Body of pancreas (tissue), 4 donors: ENCODE results near the gene TSEN2. TPM values are rescaled to one million over a fixed set of nuclear protein-coding genes. Genes with fewer than 3 reads are reported as not detected.

Experiments used
- ATAC-seq: fragments of 150-250 bp; one replicate; pipeline ENCODE4 v1.9.1; 2016
- DNase-seq, 4 donors: peaks; one replicate each; pipeline ENCODE4 v3.0.0-alpha.2; 2019
- H3K27ac ChIP-seq, 4 donors: fragments of 200-600 bp; sonication (generic); 1 replicate in 3 of 4; 2 replicates in 1 of 4; pipeline versions ENCODE4 v1.5.1 to v1.6.1; 2016 to 2019; ENCODE audit warnings: mild to moderate bottlenecking in 1 of 4, mixed read lengths in 1 of 4, moderate library complexity in 1 of 4
- H3K27me3 ChIP-seq, 2 donors: fragments of 200-600 bp; sonication (generic); one replicate each; pipeline ENCODE4 v1.6.0; 2016; ENCODE audit warnings: mild to moderate bottlenecking in 1 of 2
- H3K36me3 ChIP-seq, 2 donors: fragments of 200-600 bp; sonication (generic); replicated peaks in 1 of 2; 2 replicates each; pipeline ENCODE4 v1.5.1; 2016; ENCODE audit warnings: low read depth in 2 of 2; ENCODE audit not compliant: insufficient read depth in 1 of 2
- H3K4me1 ChIP-seq: fragments of 200-600 bp; sonication (generic); one replicate; pipeline ENCODE4 v1.6.0; 2016
- H3K4me3 ChIP-seq, 2 donors: fragments of 200-600 bp; sonication (generic); 1 replicate in 1 of 2; 2 replicates in 1 of 2; pipeline ENCODE4 v1.5.1; 2016 to 2019
- H3K9me3 ChIP-seq, 3 donors: fragments of 200-600 bp; sonication (generic); 1 replicate in 2 of 3; 2 replicates in 1 of 3; pipeline ENCODE4 v1.5.1; 2016
- CTCF ChIP-seq, 7 experiments: fragments of 450-650 bp in 4 of 7; fragments of 200-600 bp in 3 of 7; sonication (generic) in 3 of 7; IDR thresholded peaks; one replicate each; pipeline ENCODE4 v1.5.1; 2016 to 2019; ENCODE audit warnings: antibody characterized with exemption in 7 of 7
- POLR2A ChIP-seq, 3 donors: fragments of 450-650 bp; IDR thresholded peaks; one replicate each; pipeline ENCODE4 v1.6.1; 2016; ENCODE audit warnings: antibody characterized with exemption in 3 of 3, mild to moderate bottlenecking in 2 of 3
- WGBS, 2 donors: methylation state at CpG; one replicate each; pipeline ENCODE4 v1.1.5; 2017; 5-methylcytosine and 5-hydroxymethylcytosine counted together
- intact Hi-C: fragments of 100-400 bp; cut with DNase I; formaldehyde crosslinking; loops from one replicate; pipeline ENCODE4 v1.15.1; 2023
- total RNA-seq, 2 donors: library from RNA; depleted of rRNA; stranded (reverse); fragments of >200 nt; gene quantifications; one replicate each; pipeline ENCODE4 v1.1.0, GENCODE V29; 2016

The TSEN2 gene
- total RNA-seq, 2 donors from 2014 or later, result 14.8 to 20.8 TPM

GRCh38 chr3:12501360-12502020, 17.2 kb downstream of the TSEN2 start:
- no peak overlapping the region for H3K4me3 ChIP-seq
- no peaks in the 10 kb centered on the region for H3K9me3 ChIP-seq
- 43 to 44% methylated on average over 7 of the region's 7 CpGs for WGBS, 2 donors
- TF ChIP-seq CTCF (IDR thresholded peaks at IDR 0.05) (no peak), POLR2A (IDR thresholded peaks at IDR 0.05) (no peak)
- ATAC-seq, result peak; percentile 96
- intact Hi-C loops, result no loop called here
- DNase-seq, result peak; percentile 31 to 71 (median 45)
- peak overlapping the region in 3 of 4 donors; percentile 31 to 68 (median 37) for H3K27ac ChIP-seq
- H3K4me1 ChIP-seq, result peaks cover 14% of the 10 kb centered on the region
- no peaks in the 10 kb centered on the region for H3K27me3 ChIP-seq
- H3K36me3 ChIP-seq, result peaks cover 0 to 14% of the 10 kb centered on the region in 2 donors

GRCh38 chr3:12503126-12503957, 19.1 kb downstream of the TSEN2 start:
- 83 to 95% methylated on average over 18 of the region's 18 CpGs for WGBS, 2 donors
- Histone ChIP-seq H3K4me1 (peaks cover 14% of the 10 kb centered on the region), H3K4me3 (no peak overlapping the region), H3K36me3 (peaks cover 0 to 14% of the 10 kb centered on the region in 2 donors), H3K27ac (no peak overlapping the region), H3K9me3 (no peaks in the 10 kb centered on the region), H3K27me3 (no peaks in the 10 kb centered on the region)
- TF ChIP-seq CTCF (IDR thresholded peaks at IDR 0.05), result no peak
- no peak for TF ChIP-seq POLR2A (IDR thresholded peaks at IDR 0.05)
- DNase-seq (peak in 1 of 4 donors; percentile 17), ATAC-seq (no peak)
- intact Hi-C loops, result no loop called here

- Histone ChIP-seq H3K4me1 (peaks cover 11% of the 10 kb centered on the region), H3K36me3 (peaks cover 0 to 3% of the 10 kb centered on the region in 2 donors), H3K4me3 (no peak overlapping the region), H3K27ac (no peak overlapping the region), H3K9me3 (no peaks in the 10 kb centered on the region), H3K27me3 (no peaks in the 10 kb centered on the region)
- DNase-seq (no peak), ATAC-seq (no peak)
- intact Hi-C loops, result no loop called here
- WGBS, 2 donors, result 94 to 100% methylated on average over 5 of the region's 5 CpGs
- TF ChIP-seq CTCF (IDR thresholded peaks at IDR 0.05), result no peak
- no peak for TF ChIP-seq POLR2A (IDR thresholded peaks at IDR 0.05)
Measured at GRCh38 chr3:12506201-12506709, 22.0 kb downstream of the TSEN2 start.

- ATAC-seq, result no peak
- Histone ChIP-seq H3K36me3 (peaks cover 0 to 3% of the 10 kb centered on the region in 2 donors), H3K4me1 (no peaks in the 10 kb centered on the region), H3K27me3 (no peaks in the 10 kb centered on the region), H3K27ac (no peak overlapping the region), H3K9me3 (no peaks in the 10 kb centered on the region), H3K4me3 (no peak overlapping the region)
- intact Hi-C loops, result no loop called here
- TF ChIP-seq CTCF (IDR thresholded peaks at IDR 0.05), result no peak
- no peak for TF ChIP-seq POLR2A (IDR thresholded peaks at IDR 0.05)
- no peak for DNase-seq
- WGBS, 2 donors, result 91 to 92% methylated on average over 8 of the region's 8 CpGs
Measured at GRCh38 chr3:12507591-12508281, 23.5 kb downstream of the TSEN2 start.
